Stimulated activated CD4-positive, alpha-beta T cell treated with anti-CD3 and anti-CD28 coated beads, Interleukin-2, amount 100 ng/mL, for 48 hours (primary cell): ENCODE data around the gene SDCBP2.

Source experiments
- DNase-seq, 2 donors: peaks; one replicate each; pipeline ENCODE4 v3.0.0-alpha.2; 2020

SDCBP2 gene

GRCh38 chr20:1293641-1294379 lies 35.1 kb downstream of the SDCBP2 start:
- no peak for DNase-seq

GRCh38 chr20:1292620-1293019 lies 36.3 kb downstream of the SDCBP2 start:
- DNase-seq = no peak

DNA sequence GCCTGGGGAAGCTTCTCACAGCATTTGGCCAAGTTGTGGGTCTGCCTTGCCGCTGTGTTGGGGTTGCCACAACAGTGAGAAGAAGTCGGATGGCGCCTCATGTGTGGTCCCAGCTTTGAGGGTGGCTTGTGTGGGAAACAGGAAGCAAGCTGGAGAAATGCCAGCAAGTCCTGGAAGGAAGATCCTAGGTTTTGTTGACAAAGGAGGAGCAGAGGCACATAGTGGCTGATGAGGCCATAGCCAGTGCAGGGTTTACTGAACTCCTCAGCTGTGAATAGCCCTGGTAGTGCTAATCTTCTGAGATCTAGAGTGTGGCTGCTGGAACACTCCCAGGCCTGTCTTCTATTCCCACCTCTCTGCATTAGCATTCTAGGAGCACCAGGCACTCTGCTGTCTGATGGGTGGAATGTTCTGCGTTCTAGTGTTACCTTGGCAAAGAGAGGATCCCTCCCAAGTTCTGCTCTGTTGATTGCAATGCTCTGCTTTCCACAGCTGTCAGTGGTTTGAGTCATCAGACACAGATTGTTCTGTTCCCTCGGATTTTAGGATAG lies 37.7 kb downstream of the SDCBP2 start:
- DNase-seq = no peak

- DNase-seq = no peak
Observed at GRCh38 chr20:1287787-1288569, 41.0 kb downstream of the SDCBP2 start.

- no peak for DNase-seq
Observed at GRCh38 chr20:1287306-1287705, 41.6 kb downstream of the SDCBP2 start.

GRCh38 chr20:1286267-1287024 lies 42.5 kb downstream of the SDCBP2 start:
- no peak for DNase-seq

DNA sequence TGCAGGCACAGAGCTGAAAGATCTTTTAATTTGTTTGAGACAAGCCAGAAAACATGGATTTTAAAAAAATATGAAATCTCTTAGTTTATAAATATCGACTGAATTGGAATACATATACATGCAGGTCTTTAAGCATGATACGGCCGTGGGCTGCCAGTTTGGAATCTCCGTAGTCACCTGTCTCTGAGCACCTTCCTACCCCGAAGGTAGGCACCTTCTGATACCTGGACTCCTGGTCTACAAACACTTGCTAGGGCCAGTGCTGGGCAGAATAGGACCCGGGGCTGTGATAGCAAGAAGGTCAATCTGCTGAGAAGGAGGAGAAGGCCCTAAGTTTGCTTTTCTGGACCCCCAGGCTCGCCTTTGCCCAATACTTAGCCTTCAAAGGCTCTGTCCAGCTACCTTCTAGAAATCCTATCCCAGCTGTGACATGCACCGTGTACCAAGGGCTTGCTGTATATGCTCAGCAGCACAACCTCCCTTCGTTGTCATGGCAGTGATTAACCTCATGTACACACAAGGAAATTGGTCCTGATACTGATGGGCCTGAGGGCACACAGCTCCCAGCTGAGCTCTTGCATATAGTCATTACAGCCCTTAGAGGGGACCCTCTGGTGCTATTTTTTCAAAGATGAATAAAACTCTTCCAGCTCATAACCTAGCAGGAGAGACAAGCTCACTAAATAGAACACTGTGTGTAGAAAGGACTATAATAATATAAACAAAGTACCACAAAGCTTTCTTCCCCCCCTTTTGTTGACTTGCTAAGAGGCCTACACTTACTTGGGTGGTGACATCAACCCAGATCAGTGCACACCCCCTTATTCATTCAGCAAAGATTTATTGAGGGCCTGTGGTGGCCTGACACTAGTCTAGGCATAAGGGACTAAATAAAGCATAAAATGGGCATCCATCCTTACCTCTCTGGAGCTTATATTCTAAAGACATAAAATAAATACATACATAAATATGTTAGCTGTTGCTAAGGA lies 45.1 kb downstream of the SDCBP2 start:
- no peak for DNase-seq

DNA sequence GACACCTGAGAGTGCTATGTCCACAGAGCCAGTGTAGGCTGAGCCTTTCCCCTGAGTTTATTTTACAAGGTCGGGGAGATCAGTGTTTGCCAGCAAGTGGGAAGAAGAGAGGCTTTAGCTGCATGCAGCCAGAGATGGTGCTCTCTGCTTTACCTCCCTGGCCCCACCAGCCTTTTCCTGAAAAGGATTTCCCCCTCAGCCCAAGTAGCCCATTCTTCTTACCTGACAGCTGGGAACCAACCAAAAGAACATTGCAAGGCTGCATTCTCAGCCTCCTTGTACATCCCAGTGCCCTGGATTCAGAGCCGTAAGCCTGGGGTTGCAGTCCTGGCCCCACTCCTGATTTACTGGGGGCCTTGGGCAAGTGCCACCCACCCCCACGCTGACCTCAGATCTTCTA lies 46.0 kb downstream of the SDCBP2 start:
- DNase-seq = no peak

DNA sequence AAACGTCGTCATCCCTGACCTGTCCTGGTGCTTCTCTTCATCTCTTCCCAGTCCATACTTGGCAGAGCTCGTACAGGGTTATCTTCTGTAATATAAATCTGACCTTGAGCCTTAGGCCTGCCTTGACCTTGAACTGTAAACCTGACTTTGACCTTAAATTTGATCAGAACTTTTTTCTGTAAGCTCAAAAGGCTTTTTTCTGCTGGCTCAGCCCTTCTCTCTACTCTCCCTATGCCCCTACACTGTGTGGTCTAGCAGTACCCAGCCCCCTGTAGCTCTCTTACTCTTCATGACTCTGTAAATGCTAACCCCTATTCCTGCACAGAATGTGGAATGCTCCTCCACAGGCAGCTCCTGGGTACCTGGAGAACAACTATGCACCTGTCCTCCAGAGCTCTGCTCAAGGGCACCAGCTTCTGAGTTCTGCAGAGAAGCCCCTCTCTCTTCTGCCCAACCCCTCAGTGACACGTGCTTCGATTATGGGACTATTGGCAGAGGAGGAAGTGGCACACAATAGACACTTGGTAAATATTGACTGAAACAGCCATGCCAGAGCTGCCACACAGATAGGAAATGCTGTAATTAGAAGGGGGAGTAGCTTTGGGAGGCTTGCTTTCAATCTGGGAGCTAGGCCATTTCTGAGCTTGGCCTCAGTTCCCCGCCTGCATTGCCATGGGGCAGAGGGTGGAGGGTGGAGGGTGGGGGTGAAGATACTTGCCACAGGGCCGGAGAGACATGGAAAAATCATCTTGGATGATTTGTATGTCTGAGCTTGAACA lies 47.5 kb downstream of the SDCBP2 start:
- DNase-seq = no peak

GRCh38 chr20:1280195-1281102 lies 48.5 kb downstream of the SDCBP2 start:
- DNase-seq = no peak

GRCh38 chr20:1278993-1279392 lies 49.9 kb downstream of the SDCBP2 start:
- DNase-seq = no peak

GRCh38 chr20:1277529-1278322 lies 51.2 kb downstream of the SDCBP2 start:
- DNase-seq = no peak

DNA sequence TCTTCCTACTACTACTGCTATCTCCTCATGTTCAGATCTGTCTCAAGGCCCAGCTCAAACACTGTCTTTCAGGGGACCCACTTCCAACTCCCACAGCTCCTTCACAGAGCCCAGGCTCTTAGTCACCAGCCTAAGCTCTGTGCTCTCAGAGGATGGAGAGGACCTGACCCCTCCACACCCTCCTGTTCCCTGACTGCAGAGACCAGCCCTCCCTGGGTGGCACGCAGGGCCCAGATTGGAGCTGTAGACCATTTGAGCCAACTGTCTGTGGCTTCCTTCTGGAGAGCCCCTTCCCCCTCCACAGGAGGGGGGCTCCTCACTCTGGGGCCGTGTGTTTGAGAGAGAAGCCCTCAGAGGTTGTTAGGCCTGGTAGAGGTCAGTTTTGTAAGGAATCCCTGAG lies 53.0 kb downstream of the SDCBP2 start:
- no peak for DNase-seq

DNA sequence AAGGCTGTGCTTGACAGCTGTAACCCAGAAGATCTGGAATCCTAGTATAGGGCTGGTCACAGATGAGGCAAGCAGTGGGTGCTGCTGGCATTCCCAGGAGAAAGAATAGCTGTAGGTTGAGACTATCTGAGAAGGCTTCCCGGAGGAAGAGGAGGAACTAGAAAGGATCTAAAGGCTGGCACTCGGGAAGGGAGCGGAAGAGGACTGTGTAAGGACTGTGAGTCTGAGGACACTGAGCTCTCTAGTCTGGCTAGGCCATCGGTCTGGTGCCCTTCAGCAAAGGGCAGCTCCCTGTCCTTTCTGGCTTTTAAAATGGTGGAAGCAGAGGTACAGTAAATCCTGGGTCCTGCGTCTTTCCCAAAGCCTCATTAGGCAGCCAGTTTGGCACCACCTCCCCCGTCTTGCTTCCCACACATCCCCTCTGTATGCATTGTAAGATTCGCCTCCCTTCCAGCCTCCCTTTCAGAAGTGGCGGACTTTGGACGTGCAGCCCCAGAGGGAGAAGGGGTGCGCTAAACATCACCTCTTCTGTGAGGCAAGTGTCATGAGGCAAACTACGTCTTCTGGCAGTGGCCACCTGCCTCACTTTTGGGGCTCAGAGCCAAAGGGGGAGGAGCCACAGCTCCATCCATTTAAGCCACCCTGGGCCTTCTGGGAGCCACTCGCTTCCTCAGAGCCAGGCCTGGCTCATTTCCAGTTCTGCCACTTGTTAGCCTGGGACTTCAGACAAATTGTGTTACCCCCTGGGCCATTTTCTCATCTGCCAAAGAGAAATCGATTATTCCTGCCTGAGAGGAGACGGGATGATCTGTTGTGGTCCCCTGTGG lies 54.2 kb downstream of the SDCBP2 start:
- DNase-seq = no peak

DNA sequence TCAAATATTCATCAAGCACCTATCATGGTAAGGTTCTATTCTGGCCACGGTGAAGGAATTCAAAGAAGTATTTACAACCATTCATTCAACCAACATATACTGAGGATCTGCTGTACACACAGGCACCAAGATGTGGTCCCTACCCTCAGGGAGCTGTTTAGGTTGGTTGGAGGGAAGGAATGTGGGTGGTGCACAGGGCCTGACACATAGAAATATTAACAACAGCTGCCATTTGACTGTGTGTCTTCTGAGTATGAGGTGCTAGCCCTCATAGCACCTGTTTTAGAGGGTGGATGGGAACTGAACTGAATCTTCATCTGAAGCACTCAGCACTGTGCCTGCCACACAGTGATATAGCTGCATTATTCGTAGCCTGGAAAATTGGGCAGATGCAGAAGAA lies 55.6 kb downstream of the SDCBP2 start:
- no peak for DNase-seq

GRCh38 chr20:1272368-1273100 lies 56.4 kb downstream of the SDCBP2 start:
- DNase-seq = no peak

GRCh38 chr20:1269850-1270249 lies 59.1 kb downstream of the SDCBP2 start:
- no peak for DNase-seq

GRCh38 chr20:1269235-1269634 lies 59.7 kb downstream of the SDCBP2 start:
- DNase-seq = no peak
